UCSD-AML1 (cell line): Measurements from ENCODE around the gene GGA1.
"Not testable (repeated sequence)": the region's sequence is repeated elsewhere in the genome, so short reads cannot be mapped to it uniquely, and the experiment has no call there.

Experiments used
- DNase-seq: peaks from one replicate; lab custom pipeline; 2025; ENCODE audit not compliant: unreplicated experiment; lab: John Stamatoyannopoulos, UW

GGA1 gene

DNA sequence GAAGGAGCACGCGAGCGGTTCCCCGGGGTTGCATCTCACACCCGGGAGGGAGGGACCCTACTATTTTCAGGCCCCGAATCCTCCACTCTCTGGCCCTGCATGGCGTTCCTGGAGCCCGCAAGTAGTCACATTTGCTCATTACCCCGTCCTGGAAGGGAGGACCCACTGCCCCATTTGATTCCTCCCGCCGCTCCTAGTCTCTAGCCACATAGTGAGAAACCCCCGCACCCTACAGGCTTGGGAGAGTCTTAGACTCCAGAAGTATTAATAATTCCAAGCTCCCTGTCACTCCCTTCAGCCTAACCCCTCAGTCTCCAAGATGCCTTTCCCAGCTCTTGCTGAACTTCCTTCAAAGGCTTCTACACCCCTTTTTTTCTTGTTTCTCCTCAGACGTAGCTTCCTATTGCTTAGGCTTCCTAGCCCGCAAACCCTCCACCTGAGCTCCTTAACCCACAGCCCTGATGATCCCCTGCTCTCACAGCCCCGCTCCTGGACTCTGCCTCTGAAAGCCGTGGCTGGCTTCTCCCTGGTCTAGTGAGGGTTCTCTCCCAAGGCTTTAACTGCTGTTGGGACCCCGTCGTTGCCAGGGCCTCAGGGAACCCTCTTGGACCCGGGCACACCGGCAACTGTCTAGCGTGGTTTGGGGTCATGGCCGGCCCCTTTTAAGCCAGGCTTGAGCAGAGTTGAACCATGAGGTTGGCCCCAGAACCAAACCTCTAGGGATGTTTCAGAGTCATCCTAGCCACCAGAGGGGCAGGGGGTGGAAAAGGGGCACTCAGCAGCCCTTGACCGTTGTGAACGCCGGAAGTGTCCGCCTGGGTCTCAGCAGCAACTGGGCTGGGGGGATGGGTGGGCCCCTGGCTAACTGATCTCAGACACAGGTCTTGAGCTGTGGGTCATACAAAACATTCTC is 862 bp downstream of the GGA1 start:
- peak; percentile 61 for DNase-seq

DNA sequence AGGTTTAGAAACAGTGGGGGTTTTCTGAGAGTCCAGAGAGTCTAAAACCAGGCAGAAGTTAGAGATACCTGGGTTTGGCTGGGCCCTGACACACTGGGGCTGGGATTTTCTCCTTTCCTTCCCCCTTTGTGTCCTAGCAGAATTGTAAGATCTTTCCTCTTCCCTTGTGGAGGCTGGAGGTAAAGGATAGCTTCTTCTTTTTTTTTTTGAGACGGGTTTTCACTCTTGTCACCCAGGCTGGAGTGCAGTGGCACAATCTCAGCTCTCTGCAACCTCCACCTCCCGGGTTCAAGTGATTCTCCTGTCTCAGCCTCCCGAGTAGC is 1.5 kb downstream of the GGA1 start:
- DNase-seq: not testable (repeated sequence)

DNA sequence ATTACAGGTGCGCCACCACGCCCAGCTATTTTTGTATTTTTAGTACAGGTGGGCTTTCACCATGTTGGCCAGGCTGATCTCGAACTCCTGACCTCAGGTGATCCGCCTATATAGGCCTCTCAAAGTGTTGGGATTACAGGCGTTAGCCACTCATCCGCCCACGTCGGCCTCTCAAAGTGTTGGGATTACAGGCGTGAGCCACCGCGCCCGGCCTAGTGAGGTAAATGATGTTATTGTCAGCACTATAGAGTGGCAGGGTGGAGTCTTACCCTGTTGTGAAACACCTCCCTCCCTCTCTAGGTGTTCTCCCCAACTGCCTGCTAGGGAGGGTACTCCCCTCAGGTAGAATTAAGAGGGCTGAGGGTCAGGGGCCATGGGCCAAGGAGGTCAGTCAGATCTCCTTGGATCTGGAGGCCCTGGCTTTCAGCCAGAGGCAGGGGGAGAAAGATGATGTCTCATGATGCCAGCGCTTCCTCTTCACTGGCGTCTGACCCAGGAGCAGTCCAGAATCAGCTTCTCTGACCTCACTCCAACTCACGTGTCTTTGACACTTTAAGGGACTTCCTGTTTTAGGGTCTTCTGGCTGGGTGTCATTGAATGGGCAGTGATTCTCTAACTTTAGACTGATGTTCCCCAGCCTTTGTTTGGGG is 2.0 kb downstream of the GGA1 start:
- DNase-seq: no peak

DNA sequence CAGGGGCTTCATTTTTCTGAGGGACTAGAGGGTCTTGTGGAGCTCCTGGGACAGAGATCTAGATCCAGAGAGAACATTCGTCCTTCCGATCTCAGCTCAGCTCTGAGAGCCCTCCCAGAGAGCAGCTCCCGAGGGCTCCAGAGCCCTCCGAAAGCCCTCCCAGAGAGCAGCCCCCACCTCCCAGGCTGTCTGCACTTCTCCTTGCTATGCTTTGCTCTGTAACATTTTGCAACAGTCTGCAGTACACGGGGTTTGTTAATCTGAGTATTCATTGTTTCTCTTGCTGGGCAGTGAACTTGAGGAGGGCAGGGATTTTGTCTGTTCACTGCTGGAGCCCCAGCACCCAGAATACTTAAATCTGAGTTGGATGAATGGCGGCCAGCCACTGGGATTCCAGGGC is 2.6 kb downstream of the GGA1 start:
- DNase-seq: no peak

DNA sequence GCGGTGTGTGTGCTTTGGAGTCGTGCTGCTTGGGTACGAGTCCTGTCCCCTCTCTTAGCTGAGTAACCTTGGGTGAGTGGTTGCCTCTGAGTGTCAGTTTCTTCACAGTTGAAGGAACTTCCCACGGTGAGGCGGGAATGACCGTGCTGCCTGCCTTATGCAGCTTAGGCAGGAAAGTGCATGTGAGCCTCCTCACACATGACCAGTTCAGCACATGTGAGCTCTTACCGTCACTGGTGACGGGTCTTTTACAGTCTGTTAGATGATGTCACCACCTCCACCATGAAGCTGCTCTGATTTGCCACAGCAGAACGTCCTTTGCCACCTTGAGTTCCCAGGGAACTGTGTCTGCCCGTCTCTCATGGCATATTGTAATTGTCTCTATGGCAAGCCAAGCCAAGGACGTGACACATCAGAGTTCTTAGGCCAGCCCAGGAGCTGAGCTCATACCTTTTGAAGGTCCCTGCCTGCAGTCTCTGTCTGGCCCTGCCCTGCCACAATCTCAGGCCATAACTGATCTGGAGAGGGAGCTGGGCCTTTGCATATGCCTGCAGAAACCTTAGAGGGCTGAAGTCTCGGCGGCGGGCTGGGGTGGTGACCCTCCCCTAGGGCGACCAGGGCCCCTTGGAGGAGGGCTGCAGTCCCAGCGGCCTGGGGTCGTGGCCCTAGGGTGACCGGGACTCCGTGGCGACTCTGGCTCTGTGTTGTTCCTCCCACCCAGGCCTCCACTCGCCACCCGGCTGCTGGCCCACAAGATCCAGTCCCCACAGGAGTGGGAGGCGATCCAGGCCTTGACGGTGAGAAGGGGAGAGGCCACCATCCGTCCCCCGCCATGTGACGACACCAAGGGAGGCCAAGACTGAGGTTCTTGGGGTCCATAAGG is 7.8 kb downstream of the GGA1 start:
- DNase-seq: no peak

DNA sequence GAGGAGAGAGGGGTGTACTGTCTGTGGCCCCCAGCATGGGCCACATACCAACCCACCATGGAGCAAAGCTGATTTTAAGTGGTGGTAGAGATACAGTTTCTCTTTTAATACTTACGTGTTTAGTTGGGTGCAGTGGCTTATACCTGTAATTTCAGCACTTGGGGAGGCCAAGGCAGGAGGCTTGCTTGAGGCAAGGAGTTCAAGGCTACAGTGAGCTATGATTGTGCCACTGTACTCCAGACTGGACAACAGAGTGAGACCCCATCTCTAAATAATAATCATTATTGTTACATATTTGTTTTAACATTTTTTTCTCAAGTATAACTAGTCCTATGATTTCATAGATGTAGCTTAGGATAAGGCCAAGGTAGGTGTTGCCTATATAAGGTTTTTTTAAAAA is 8.8 kb downstream of the GGA1 start:
- DNase-seq: no peak

DNA sequence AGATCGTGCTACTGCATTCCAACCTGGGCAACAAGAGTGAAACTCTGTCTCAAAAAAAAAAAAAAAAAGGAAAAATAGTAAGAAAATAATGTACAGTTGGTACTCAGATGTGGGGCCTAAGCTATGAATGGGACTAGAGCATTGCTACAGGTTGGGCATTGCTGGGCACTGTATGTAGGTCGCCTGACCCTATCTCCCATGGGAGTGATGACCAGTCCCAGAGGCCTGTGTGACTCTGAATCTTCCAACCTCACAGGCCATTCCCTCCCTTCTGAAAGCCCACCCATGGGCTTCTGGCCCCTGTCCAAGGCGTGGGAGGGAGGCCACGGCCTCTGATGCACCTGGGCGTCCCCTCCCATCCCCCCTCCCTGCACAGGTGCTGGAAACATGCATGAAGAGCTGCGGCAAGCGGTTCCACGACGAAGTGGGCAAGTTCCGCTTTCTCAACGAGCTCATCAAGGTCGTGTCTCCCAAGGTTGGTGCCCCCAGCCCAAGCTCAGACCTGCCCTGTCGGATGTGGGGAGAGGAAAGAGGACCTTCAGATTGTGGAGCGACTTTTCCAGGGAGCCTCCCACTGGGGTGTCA is 9.5 kb downstream of the GGA1 start:
- no peak for DNase-seq

DNA sequence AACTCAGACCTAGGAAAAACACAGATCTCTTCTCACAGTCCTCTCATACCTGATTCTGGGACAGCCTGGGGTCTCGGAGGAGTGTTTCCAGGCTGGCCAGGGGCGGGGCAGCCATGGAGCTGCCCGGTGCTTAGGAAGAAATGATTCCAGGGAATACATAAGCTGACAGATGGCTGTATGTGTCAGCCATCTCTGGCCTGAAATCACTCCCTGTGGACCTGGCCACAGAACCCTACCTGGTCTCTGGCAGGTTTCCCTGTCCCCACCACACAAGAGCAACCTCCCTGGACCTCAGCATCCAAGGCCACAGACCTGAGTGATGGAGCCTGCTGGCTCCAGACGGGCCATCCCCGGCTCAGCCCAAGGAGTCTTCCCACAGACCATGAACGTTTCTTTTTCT is 10.0 kb downstream of the GGA1 start:
- DNase-seq: no peak

DNA sequence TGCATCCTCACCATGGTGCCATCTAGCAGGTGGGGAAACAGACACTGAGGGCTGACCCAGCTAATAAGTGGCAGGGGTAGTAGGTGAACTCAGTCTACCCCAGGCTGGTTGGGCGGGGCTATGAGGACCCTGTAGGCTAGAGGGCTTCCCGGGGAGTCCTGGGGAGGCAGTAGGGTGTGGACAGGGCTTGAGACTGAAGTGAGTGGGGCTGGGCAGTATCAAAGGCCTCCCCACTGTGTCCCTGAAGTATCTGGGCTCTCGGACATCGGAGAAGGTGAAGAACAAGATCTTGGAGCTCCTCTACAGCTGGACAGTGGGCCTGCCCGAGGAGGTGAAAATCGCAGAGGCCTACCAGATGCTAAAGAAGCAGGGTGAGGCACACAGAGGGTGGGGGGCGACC is 11.4 kb downstream of the GGA1 start:
- no peak for DNase-seq

DNA sequence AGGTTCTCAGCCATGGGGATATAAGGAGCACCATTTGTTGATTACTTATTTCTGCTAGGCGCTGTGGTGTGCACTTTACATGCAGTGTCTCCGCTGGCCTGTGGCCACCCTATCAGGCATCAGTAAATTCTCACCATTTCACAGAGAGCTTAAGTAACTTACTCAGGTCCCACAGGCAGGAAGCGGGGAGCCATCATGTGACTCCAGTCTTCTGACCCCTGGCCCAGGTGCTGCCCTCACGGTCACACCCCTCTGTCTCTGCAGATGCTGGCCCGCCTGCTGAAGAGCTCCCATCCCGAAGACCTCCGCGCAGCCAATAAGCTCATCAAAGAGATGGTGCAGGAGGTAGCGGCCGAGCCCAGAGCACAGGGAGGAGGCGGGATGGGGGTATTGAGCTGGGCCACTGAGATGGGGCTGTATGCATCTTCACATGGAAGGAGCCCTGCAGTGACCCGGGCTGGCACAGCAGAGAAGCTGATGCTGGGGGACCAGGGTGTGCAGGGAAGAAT is 12.8 kb downstream of the GGA1 start:
- DNase-seq: no peak

DNA sequence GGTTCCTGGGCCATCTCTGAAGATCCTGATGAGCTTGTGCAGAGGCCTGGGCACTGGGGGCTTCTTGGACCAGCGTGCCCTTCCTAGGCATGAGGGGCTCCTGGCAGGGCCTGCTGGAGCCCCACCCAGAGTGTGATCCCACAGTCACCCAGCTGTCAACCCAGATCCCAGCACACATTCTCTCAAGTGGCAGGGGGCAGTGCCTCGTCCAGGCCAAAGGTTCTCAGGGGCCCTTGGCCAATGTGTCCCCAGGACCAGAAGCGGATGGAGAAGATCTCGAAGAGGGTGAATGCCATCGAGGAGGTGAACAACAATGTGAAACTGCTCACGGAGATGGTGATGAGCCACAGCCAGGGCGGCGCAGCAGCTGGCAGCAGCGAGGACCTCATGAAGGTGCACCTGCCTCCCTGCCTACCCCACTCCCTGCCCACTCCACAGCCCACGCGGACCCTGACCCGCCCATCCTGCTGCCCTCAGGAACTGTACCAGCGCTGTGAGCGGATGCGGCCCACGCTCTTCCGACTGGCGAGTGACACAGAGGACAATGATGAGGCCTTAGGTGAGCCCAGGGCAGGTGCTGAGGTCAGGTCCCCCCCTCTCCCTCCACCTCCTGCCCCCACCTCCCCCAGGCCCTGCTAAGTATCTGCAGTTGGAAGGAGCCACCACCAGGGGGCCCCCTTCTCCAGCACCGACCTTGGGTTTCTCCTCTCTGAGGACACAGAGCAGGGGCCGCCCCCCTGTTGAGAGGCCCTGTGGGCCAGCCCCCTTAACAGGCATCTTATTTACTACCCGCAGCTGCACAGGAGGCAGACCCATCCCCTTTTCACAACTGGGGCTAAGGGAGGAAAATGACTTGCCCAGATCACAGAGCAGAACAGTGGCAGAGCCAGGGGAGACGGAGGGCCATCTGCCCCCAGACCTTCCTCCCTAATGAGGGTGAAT is 14.7 kb downstream of the GGA1 start:
- peak; percentile 68 for DNase-seq

DNA sequence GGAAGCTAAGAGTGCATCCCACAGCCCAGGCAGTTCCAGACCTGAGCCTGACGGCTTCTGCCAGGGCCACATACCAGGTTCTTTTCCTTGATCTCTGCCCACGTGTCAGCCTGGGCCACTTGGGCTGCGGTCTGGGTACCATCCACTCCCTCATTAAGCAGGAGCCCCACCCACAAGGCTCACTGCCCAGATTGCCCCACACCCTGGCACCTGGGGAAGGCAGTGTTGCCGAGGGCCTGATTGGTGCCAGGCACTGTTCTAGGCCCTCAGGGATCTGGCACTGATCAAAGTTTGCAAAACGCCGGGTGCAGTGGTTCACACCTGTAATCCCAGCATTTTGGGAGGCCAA is 15.4 kb downstream of the GGA1 start:
- no peak for DNase-seq

DNA sequence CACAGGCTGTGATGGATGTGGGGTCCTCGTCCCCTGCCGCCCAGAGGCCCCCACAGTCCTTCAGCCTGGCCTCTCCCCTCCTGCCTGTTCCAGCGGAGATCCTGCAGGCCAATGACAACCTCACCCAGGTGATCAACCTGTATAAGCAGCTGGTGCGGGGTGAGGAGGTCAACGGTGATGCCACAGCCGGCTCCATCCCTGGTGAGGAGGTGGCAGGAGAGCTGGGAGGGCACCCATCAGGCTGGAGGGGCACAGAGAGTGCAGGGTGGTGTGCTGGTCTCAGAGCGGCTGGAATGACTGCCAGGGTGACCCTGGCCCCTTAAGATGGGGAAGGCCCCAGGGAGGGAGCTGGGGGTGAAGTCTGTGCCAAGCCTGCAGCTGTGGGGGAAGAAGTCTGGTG is 16.2 kb downstream of the GGA1 start:
- no peak for DNase-seq

DNA sequence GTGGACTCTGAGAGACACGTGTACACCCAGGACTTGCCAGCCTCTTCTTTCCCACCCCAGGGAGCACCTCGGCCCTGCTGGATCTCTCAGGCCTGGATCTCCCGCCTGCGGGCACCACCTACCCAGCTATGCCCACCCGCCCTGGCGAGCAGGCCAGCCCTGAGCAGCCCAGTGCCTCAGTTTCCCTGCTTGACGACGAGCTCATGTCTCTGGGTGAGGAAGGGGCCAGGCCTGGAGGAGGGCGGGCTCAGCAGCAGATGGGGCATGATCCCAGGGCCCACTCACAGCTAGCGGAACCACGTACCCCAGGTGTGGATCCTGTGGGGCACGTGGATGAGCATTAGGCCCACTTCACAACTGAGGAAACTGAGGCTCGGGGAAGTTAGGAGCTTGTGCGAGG is 17.1 kb downstream of the GGA1 start:
- DNase-seq: no peak

DNA sequence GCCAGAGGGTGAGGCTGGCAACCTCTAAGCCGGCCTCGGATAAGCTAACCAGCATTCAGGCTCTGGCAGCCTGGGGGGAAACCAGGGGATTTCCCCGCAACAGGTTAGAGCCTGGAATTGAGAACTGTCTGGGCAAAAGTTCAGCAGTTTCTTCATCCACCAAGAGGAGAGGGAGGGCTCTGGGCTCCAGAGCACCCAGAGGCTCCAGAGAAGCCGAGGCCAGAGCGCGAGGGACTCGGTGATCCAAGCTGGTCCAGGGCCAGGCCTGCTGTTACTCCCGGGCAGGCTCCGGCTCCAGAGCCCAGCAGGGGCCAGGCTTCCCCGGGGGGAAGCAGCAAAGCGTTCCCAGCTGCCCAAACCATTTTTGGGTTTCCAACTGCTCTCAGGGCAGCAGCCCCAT is 17.5 kb downstream of the GGA1 start:
- no peak for DNase-seq

DNA sequence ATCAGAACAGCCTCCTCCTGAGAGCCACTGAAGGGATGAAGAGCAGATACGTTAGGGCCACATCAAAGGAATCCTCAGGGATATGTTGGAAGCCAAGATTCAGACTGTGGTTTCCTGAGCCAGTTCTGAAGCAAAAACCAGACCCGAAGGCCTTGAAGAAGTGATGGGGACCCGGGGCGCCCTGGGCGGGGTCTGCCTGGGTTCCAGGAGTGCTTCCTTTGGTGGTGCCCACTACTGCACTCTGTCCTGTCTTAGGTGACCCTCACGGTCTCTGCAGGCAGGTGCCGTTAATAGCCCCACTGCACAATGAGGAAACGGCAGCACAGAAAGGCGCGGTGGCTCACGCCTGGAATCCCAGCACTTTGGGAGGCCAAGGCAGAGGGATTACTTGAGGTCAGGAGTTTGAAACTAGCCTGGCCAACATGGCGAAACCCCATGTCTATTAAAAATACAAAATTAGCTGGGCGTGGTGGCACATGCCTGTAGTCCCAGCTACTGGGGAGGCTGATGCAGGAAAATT is 18.0 kb downstream of the GGA1 start:
- DNase-seq: no peak

DNA sequence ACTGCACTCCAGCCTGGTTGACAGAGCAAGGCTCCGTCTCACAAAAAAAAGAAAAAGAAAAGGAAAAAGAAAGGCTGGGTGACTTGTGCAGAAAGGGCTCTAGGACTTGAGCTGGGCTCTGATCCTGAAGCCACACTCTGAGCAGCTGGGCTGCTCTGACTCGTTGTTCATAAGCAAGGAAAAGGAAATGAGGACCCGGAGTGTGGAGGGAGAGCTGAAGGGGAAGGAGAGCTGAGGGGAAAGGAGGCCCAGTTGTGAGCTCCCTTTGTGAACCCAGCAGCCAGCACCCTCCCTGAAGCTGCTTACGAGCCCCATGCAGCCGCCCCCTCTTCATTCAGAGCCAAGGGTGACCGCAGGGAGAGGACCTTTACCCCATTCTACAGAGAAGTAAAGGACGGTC is 18.5 kb downstream of the GGA1 start:
- no peak for DNase-seq

DNA sequence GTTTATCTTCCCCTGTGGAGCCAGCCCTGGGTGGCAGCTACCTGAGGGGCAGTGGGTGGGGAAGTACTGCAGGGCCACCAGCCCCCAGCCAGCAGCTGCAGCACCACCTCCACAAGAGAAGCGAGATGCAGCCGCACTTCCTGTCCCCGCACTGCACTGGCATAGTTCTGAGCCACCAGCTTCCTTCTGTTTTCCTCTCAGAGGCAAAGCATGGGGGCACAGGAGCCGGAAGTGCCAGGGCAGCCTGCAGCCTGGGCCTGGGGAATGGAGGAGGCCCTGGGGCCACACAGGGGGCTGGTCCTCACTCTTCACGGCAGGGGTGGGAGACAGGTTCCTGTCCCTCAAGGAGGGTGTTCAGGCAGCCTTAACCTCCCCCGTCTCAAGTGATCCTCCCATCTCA is 18.9 kb downstream of the GGA1 start:
- peak; percentile 79 for DNase-seq

DNA sequence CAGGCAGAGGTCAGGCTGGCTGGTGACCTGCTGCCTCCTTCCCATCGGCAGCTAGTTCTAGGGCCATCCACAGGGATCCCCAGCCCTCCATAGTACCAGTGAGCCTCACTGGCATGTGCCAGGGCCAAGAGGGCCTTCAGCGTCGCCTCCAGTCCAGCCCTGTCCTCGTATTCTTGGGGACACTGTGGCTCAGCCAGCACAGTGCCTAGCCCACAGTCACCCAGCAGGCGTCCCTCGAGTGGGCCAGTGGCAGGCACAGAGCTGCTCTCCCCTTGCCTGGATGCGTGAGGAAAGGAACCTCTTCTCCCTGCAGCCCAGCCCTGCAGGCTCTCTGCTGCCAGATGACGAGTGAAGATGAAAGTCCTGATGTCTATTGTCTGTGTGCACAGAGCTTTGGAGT is 20.2 kb downstream of the GGA1 start:
- no peak for DNase-seq

DNA sequence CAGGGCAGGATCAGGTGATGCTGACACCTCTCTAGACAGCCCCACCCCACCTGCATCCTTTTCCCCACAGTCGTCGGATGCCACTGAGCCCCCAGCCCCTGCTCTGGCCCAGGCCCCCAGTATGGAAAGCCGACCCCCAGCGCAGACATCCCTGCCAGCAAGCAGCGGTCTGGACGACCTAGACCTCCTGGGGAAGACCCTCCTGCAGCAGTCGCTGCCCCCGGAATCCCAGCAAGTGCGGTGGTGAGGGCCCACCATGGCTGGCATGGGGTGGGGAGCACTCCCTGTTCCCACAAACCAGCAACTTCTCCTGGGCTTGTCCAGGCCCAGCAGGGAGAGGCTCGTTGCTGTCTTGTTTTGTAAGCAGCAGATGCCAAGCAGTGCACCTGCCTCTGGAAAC is 21.3 kb downstream of the GGA1 start:
- DNase-seq: no peak
